Activated naive CD8-positive, alpha-beta T cell treated with anti-CD3 and anti-CD28 coated beads, Interleukin-2, amount 50 U/mL, for 24 hours (primary cell): Measurements from ENCODE around the gene CHRNA9.

Experiments used
- ATAC-seq: fragments of 150-1000 bp; cut with Tn5 transposase; one replicate; pipeline ENCODE4 v1.10.0; 2021
- DNase-seq: peaks from one replicate; pipeline ENCODE4 v3.0.0; 2021
- H3K27ac Mint-ChIP-seq: one replicate; pipeline ENCODE4 v1.8.0; 2021; ENCODE audit warnings: mild to moderate bottlenecking, mixed read lengths
- H3K27me3 Mint-ChIP-seq: one replicate; pipeline ENCODE4 v1.8.0; 2021; ENCODE audit warnings: mixed read lengths
- H3K36me3 Mint-ChIP-seq: one replicate; pipeline ENCODE4 v1.8.0; 2021; ENCODE audit warnings: low read depth, mixed read lengths
- H3K4me1 Mint-ChIP-seq: one replicate; pipeline ENCODE4 v1.8.0; 2021; ENCODE audit warnings: mixed read lengths
- H3K4me3 Mint-ChIP-seq: one replicate; pipeline ENCODE4 v1.8.0; 2021; ENCODE audit warnings: mild to moderate bottlenecking, moderate library complexity, mixed read lengths
- H3K9me3 Mint-ChIP-seq: one replicate; pipeline ENCODE4 v1.8.0; 2021; ENCODE audit warnings: mixed read lengths

CHRNA9 gene

GRCh38 chr4:40347472-40347871, 12.3 kb downstream of the CHRNA9 start:
- Mint-ChIP-seq H3K27me3 (no peaks in the 10 kb centered on the region), H3K4me3 (no peak overlapping the region), H3K9me3 (peaks cover 13% of the 10 kb centered on the region), H3K4me1 (peaks cover 10% of the 10 kb centered on the region), H3K36me3 (no peaks in the 10 kb centered on the region), H3K27ac (no peak overlapping the region)
- ATAC-seq (no peak), DNase-seq (no peak)

GRCh38 chr4:40348000-40348399, 12.9 kb downstream of the CHRNA9 start:
- H3K36me3 Mint-ChIP-seq, result no peaks in the 10 kb centered on the region
- no peak overlapping the region for H3K27ac Mint-ChIP-seq
- peaks cover 10% of the 10 kb centered on the region for H3K9me3 Mint-ChIP-seq
- H3K4me3 Mint-ChIP-seq, result no peak overlapping the region
- peaks cover 10% of the 10 kb centered on the region for H3K4me1 Mint-ChIP-seq
- DNase-seq (no peak), ATAC-seq (no peak)
- H3K27me3 Mint-ChIP-seq, result no peaks in the 10 kb centered on the region

- no peaks in the 10 kb centered on the region for H3K27me3 Mint-ChIP-seq
- DNase-seq (no peak), ATAC-seq (peak; percentile 80)
- H3K9me3 Mint-ChIP-seq, result no peaks in the 10 kb centered on the region
- H3K27ac Mint-ChIP-seq, result no peak overlapping the region
- peaks cover 10% of the 10 kb centered on the region for H3K4me1 Mint-ChIP-seq
- H3K4me3 Mint-ChIP-seq, result no peak overlapping the region
- no peaks in the 10 kb centered on the region for H3K36me3 Mint-ChIP-seq
These were observed 14.5 kb downstream of the CHRNA9 start for GRCh38 chr4:40349561-40350198.

GRCh38 chr4:40350627-40351227, 15.6 kb downstream of the CHRNA9 start:
- H3K4me1 Mint-ChIP-seq, result peaks cover 10% of the 10 kb centered on the region
- no peak overlapping the region for H3K27ac Mint-ChIP-seq
- DNase-seq, result no peak
- no peaks in the 10 kb centered on the region for H3K36me3 Mint-ChIP-seq
- ATAC-seq, result no peak
- H3K4me3 Mint-ChIP-seq, result no peak overlapping the region
- no peaks in the 10 kb centered on the region for H3K27me3 Mint-ChIP-seq
- H3K9me3 Mint-ChIP-seq, result no peaks in the 10 kb centered on the region

GRCh38 chr4:40354158-40354557, 19.0 kb downstream of the CHRNA9 start:
- Mint-ChIP-seq H3K9me3 (no peaks in the 10 kb centered on the region), H3K36me3 (no peaks in the 10 kb centered on the region), H3K4me3 (no peak overlapping the region), H3K27me3 (no peaks in the 10 kb centered on the region), H3K27ac (no peak overlapping the region), H3K4me1 (peaks cover 10% of the 10 kb centered on the region)
- ATAC-seq, result no peak
- DNase-seq, result no peak

- Mint-ChIP-seq H3K4me1 (peaks cover under 1% of the 10 kb centered on the region), H3K36me3 (no peaks in the 10 kb centered on the region), H3K27ac (no peak overlapping the region), H3K4me3 (no peak overlapping the region), H3K9me3 (peaks cover 5% of the 10 kb centered on the region), H3K27me3 (no peaks in the 10 kb centered on the region)
- no peak for DNase-seq
- no peak for ATAC-seq
These were observed 20.0 kb downstream of the CHRNA9 start for GRCh38 chr4:40355131-40355530.

- DNase-seq (no peak), ATAC-seq (no peak)
- Mint-ChIP-seq H3K27me3 (no peaks in the 10 kb centered on the region), H3K4me1 (no peaks in the 10 kb centered on the region), H3K27ac (no peak overlapping the region), H3K9me3 (peaks cover 9% of the 10 kb centered on the region), H3K36me3 (no peaks in the 10 kb centered on the region), H3K4me3 (no peak overlapping the region)
These were observed 22.6 kb downstream of the CHRNA9 start for GRCh38 chr4:40357738-40358137.

GRCh38 chr4:40361338-40361737, 26.2 kb downstream of the CHRNA9 start:
- H3K36me3 Mint-ChIP-seq, result no peaks in the 10 kb centered on the region
- H3K4me1 Mint-ChIP-seq, result no peaks in the 10 kb centered on the region
- no peak overlapping the region for H3K4me3 Mint-ChIP-seq
- no peak for DNase-seq
- ATAC-seq, result no peak
- H3K27me3 Mint-ChIP-seq, result no peaks in the 10 kb centered on the region
- H3K9me3 Mint-ChIP-seq, result peaks cover 9% of the 10 kb centered on the region
- no peak overlapping the region for H3K27ac Mint-ChIP-seq

- DNase-seq (no peak), ATAC-seq (no peak)
- Mint-ChIP-seq H3K9me3 (peaks cover 9% of the 10 kb centered on the region), H3K4me3 (no peak overlapping the region), H3K27ac (no peak overlapping the region), H3K36me3 (no peaks in the 10 kb centered on the region), H3K4me1 (no peaks in the 10 kb centered on the region), H3K27me3 (no peaks in the 10 kb centered on the region)
These were observed 28.3 kb downstream of the CHRNA9 start for GRCh38 chr4:40363382-40363920.

- Mint-ChIP-seq H3K9me3 (peaks cover 9% of the 10 kb centered on the region), H3K36me3 (no peaks in the 10 kb centered on the region), H3K27me3 (no peaks in the 10 kb centered on the region), H3K4me1 (no peaks in the 10 kb centered on the region), H3K27ac (no peak overlapping the region), H3K4me3 (no peak overlapping the region)
- DNase-seq (no peak), ATAC-seq (no peak)
These were observed 28.8 kb downstream of the CHRNA9 start for GRCh38 chr4:40363945-40364344.

- ATAC-seq, result no peak
- no peak overlapping the region for H3K27ac Mint-ChIP-seq
- H3K27me3 Mint-ChIP-seq, result no peaks in the 10 kb centered on the region
- no peaks in the 10 kb centered on the region for H3K36me3 Mint-ChIP-seq
- H3K9me3 Mint-ChIP-seq, result no peaks in the 10 kb centered on the region
- no peak overlapping the region for H3K4me3 Mint-ChIP-seq
- H3K4me1 Mint-ChIP-seq, result no peaks in the 10 kb centered on the region
- no peak for DNase-seq
These were observed 30.6 kb downstream of the CHRNA9 start for GRCh38 chr4:40365766-40366165.

- Mint-ChIP-seq H3K36me3 (no peaks in the 10 kb centered on the region), H3K4me1 (no peaks in the 10 kb centered on the region), H3K4me3 (no peak overlapping the region), H3K27ac (no peak overlapping the region), H3K27me3 (no peaks in the 10 kb centered on the region), H3K9me3 (no peaks in the 10 kb centered on the region)
- ATAC-seq, result no peak
- DNase-seq, result no peak
These were observed 32.3 kb downstream of the CHRNA9 start for GRCh38 chr4:40367451-40367850.

- Mint-ChIP-seq H3K4me1 (no peaks in the 10 kb centered on the region), H3K36me3 (no peaks in the 10 kb centered on the region), H3K9me3 (no peaks in the 10 kb centered on the region), H3K27me3 (no peaks in the 10 kb centered on the region), H3K27ac (no peak overlapping the region), H3K4me3 (no peak overlapping the region)
- ATAC-seq, result no peak
- no peak for DNase-seq
These were observed 34.5 kb downstream of the CHRNA9 start for GRCh38 chr4:40369437-40370274.

- Mint-ChIP-seq H3K36me3 (no peaks in the 10 kb centered on the region), H3K27ac (no peak overlapping the region), H3K9me3 (no peaks in the 10 kb centered on the region), H3K27me3 (no peaks in the 10 kb centered on the region), H3K4me1 (no peaks in the 10 kb centered on the region), H3K4me3 (no peak overlapping the region)
- no peak for DNase-seq
- no peak for ATAC-seq
These were observed 37.5 kb downstream of the CHRNA9 start for GRCh38 chr4:40372651-40373050.

GRCh38 chr4:40373636-40374035, 38.5 kb downstream of the CHRNA9 start:
- Mint-ChIP-seq H3K4me3 (no peak overlapping the region), H3K27me3 (no peaks in the 10 kb centered on the region), H3K9me3 (no peaks in the 10 kb centered on the region), H3K36me3 (no peaks in the 10 kb centered on the region), H3K27ac (no peak overlapping the region), H3K4me1 (no peaks in the 10 kb centered on the region)
- no peak for DNase-seq
- no peak for ATAC-seq
